SK-N-SH (cell line): ENCODE results near the gene SETBP1.

Experiments
- CTCF ChIP-seq: fragments of 200-600 bp; sonication (generic); IDR thresholded peaks from 2 replicates; pipeline ENCODE4 v1.6.1; 2017; ENCODE audit warnings: antibody characterized with exemption, mild to moderate bottlenecking, moderate library complexity
- EZH2phosphoT487 ChIP-seq: fragments of 200-600 bp; sonication (generic); IDR thresholded peaks from 2 replicates; pipeline ENCODE4 v1.6.1; 2017; ENCODE audit warnings: low read depth, mixed run types, mild to moderate bottlenecking, antibody characterized with exemption, moderate library complexity, borderline replicate concordance
- FOXM1 ChIP-seq: IDR thresholded peaks from 2 replicates; pipeline ENCODE4 v1.4.0; 2012; ENCODE audit warnings: low read depth, mild to moderate bottlenecking
- MAX ChIP-seq: IDR thresholded peaks from 2 replicates; pipeline ENCODE4 v1.4.0; 2012; ENCODE audit warnings: low read depth
- RAD21 ChIP-seq: IDR thresholded peaks from 2 replicates; pipeline ENCODE4 v1.6.1; 2012; ENCODE audit warnings: mild to moderate bottlenecking, low read length
- RCOR1 ChIP-seq: fragments of 150-350 bp; IDR thresholded peaks from 2 replicates; pipeline ENCODE4 v1.6.1; 2017; ENCODE audit warnings: antibody characterized with exemption, low read length
- SIN3A ChIP-seq: IDR thresholded peaks from 2 replicates; pipeline ENCODE4 v1.6.1; 2012; ENCODE audit warnings: low read depth, mild to moderate bottlenecking, low read length, moderate library complexity, borderline replicate concordance
- SMC3 ChIP-seq: IDR thresholded peaks from 2 replicates; pipeline ENCODE4 v1.6.1; 2012; ENCODE audit warnings: low read depth, low read length, improper control_type of control experiment
- TAF1 ChIP-seq: IDR thresholded peaks from 2 replicates; pipeline ENCODE4 v1.6.1; 2012; ENCODE audit warnings: low read depth, mild to moderate bottlenecking, low read length, moderate library complexity, borderline replicate concordance
- TEAD4 ChIP-seq: IDR thresholded peaks from 2 replicates; pipeline ENCODE4 v1.4.0; 2012; ENCODE audit warnings: mild to moderate bottlenecking, borderline replicate concordance; ENCODE audit not compliant: insufficient read depth
- USF2 ChIP-seq: fragments of 150-350 bp; IDR thresholded peaks from 2 replicates; pipeline ENCODE4 v1.6.1; 2017; ENCODE audit warnings: antibody characterized with exemption, low read length, low read depth, borderline replicate concordance
- YY1 ChIP-seq: IDR thresholded peaks from 2 replicates; pipeline ENCODE4 v1.4.0; 2012; ENCODE audit warnings: low read depth, mild to moderate bottlenecking

GRCh38 chr18:44736664-44737380 is 56.1 kb downstream of the SETBP1 start:
- TF ChIP-seq USF2 (no peak), RAD21 (no peak), CTCF (no peak), SMC3 (no peak), FOXM1 (no peak), TEAD4 (no peak), MAX (no peak), YY1 (no peak), RCOR1 (no peak), TAF1 (no peak), SIN3A (no peak), EZH2phosphoT487 (no peak)
